Measurements from ENCODE around the gene DNAJC11. TPM values are rescaled to one million over a fixed set of nuclear protein-coding genes. Genes with fewer than 3 reads are reported as not detected.

Gene DNAJC11
- total and polyA plus RNA-seq, 9 donors: 10.1 to 94.5 (median 37.1) TPM

DNA sequence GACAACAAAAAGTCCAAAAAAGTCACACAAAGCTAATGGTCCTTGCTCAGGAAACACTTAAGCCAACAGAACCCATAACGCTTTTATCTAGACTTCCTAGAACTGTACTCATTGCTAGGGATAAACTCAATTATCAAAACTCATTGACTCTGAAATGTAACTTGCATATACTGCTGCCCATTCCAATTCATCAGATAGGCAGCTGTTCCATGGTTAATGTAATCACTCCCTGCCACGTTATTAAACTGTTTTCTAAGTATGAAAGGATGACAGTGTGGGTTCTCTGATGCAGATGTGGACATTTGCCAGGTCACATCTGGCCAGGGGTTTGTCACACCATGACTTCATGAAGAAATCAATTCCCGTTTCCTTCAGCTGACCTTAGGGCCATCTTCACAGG is 30.3 kb upstream of the DNAJC11 start:
- no peaks in the 10 kb centered on the region for H3K27me3 ChIP-seq
- H3K4me3 ChIP-seq: no peak overlapping the region
- no peaks in the 10 kb centered on the region for H3K4me1 ChIP-seq (ENCODE audit: insufficient read depth)
- no peaks in the 10 kb centered on the region for H3K36me3 ChIP-seq
- no peak for TF ChIP-seq POLR2A (IDR thresholded peaks at IDR 0.05)
- TF ChIP-seq EP300 (IDR thresholded peaks at IDR 0.05): no peak
- TF ChIP-seq, protein P1, sequence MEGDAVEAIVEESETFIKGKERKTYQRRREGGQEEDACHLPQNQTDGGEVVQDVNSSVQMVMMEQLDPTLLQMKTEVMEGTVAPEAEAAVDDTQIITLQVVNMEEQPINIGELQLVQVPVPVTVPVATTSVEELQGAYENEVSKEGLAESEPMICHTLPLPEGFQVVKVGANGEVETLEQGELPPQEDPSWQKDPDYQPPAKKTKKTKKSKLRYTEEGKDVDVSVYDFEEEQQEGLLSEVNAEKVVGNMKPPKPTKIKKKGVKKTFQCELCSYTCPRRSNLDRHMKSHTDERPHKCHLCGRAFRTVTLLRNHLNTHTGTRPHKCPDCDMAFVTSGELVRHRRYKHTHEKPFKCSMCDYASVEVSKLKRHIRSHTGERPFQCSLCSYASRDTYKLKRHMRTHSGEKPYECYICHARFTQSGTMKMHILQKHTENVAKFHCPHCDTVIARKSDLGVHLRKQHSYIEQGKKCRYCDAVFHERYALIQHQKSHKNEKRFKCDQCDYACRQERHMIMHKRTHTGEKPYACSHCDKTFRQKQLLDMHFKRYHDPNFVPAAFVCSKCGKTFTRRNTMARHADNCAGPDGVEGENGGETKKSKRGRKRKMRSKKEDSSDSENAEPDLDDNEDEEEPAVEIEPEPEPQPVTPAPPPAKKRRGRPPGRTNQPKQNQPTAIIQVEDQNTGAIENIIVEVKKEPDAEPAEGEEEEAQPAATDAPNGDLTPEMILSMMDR (IDR thresholded peaks at IDR 0.05): no peak
- no peak overlapping the region for H3K27ac ChIP-seq
- WGBS, 3 donors: 53 to 72% (median 59%) methylated on average over 3 of the region's 3 CpGs
- no peak for DNase-seq
- intact Hi-C loops (cut with DNase I): loop anchor here in 2 of 4 donors (5.0 kb wide), 2 partner anchors 335 to 1725 kb away; no protein-coding TSS in a partner anchor
- no peaks in the 10 kb centered on the region for H3K9me3 ChIP-seq

DNA sequence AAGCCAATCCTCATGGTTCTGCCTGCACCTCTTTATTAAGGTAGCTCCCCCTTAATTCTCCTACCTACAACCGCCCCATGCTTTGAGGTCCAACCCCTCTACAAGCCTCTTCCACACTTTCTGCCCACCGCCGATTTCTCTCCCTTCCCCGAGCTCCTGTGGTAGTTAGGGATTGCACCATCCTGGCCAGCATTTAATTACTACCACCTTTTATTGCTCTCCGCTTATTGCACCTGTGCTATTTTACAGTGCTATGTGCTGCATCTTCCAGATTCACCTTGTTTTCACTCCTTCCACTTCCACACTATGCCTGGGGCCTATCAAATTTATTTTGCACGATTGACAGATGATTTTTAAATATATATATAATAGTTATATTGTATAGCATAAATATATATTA is 29.3 kb upstream of the DNAJC11 start:
- WGBS, 3 donors: 83 to 90% (median 87%) methylated on average over 6 of the region's 6 CpGs
- no peaks in the 10 kb centered on the region for H3K4me1 ChIP-seq (ENCODE audit: insufficient read depth)
- H3K27ac ChIP-seq: no peak overlapping the region
- intact Hi-C loops (cut with DNase I): loop anchor here in 2 of 4 donors (5.0 kb wide), 2 partner anchors 336 to 1726 kb away; no protein-coding TSS in a partner anchor
- H3K9me3 ChIP-seq: no peaks in the 10 kb centered on the region
- TF ChIP-seq EP300 (IDR thresholded peaks at IDR 0.05) (no peak), POLR2A (IDR thresholded peaks at IDR 0.05) (no peak)
- TF ChIP-seq, protein P1 (IDR thresholded peaks at IDR 0.05): no peak
- DNase-seq: no peak
- no peaks in the 10 kb centered on the region for H3K36me3 ChIP-seq
- no peaks in the 10 kb centered on the region for H3K27me3 ChIP-seq
- no peak overlapping the region for H3K4me3 ChIP-seq

DNA sequence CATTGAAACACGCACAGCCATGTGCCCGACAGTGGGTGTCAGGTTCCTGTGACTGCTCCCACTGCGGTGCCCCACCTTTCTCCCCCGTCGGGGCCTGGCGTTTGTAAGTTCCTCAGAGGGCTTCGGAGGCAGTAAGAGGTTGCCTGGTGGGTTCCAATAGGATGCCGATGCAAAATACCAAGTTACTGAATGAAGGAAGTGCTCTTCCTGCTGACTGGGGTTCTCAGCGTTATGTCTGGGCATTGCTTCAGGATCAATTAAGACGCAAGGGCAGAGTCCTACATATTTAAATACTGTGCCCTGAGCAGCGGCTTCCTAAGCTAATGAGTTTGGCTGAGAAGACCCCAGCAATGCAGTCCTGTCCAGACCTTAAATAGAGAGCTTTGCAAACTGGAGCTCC is 28.9 kb upstream of the DNAJC11 start:
- WGBS, 3 donors: 40 to 45% (median 42%) methylated on average over 11 of the region's 11 CpGs
- TF ChIP-seq EP300 (IDR thresholded peaks at IDR 0.05) (no peak), POLR2A (IDR thresholded peaks at IDR 0.05) (no peak)
- TF ChIP-seq, protein P1 (IDR thresholded peaks at IDR 0.05): no peak
- Histone ChIP-seq H3K27me3 (no peaks in the 10 kb centered on the region), H3K4me1 (ENCODE audit: insufficient read depth) (no peaks in the 10 kb centered on the region), H3K4me3 (no peak overlapping the region), H3K27ac (no peak overlapping the region), H3K36me3 (no peaks in the 10 kb centered on the region), H3K9me3 (no peaks in the 10 kb centered on the region)
- DNase-seq: no peak
- intact Hi-C loops (cut with DNase I): loop anchor here in 2 of 4 donors (5.0 kb wide), 2 partner anchors 337 to 1727 kb away; no protein-coding TSS in a partner anchor

DNA sequence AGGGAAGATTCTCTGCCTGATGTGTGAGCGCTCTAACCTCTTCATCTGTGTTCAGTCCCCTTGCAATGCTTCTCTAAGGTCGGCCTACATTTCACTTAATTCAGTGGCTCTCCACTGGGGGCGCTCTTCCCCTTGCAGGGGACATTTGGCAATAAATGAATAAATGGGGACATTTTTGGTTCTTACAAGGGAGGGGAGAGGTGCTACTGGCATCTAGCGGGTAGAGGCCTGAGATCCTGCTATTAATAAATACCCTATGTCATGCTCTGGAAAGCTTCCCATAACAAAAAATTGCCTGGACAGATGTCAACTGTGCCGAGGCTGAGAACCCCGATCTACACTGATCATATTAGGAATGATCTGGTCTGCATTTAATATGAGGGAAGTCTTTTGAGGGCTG is 25.9 kb upstream of the DNAJC11 start:
- Histone ChIP-seq H3K9me3 (no peaks in the 10 kb centered on the region), H3K27ac (no peak overlapping the region), H3K4me3 (no peak overlapping the region), H3K36me3 (no peaks in the 10 kb centered on the region), H3K27me3 (no peaks in the 10 kb centered on the region), H3K4me1 (ENCODE audit: insufficient read depth) (no peaks in the 10 kb centered on the region)
- DNase-seq: peak in 1 of 5 donors; percentile 23
- WGBS, 3 donors: 42 to 55% (median 49%) methylated on average over 6 of the region's 6 CpGs
- TF ChIP-seq POLR2A (IDR thresholded peaks at IDR 0.05) (no peak), EP300 (IDR thresholded peaks at IDR 0.05) (no peak)
- TF ChIP-seq, protein P1 (IDR thresholded peaks at IDR 0.05): peak in 2 of 3 donors; percentile 12 to 21
- intact Hi-C loops (cut with DNase I): loop anchor here in 3 of 4 donors (10.0 kb wide), 5 partner anchors 157 to 917 kb away; no protein-coding TSS in a partner anchor
